Endothelial cell of umbilical vein (primary cell): ENCODE data around the gene PBX2. TPM values are rescaled to one million over a fixed set of nuclear protein-coding genes. Genes with fewer than 3 reads are reported as not detected.

ENCODE experiments used
- BruUV-seq: library from RNA; stranded (reverse); fragments of 400-500 nt; replicated peaks from 2 replicates; lab custom pipeline; 2021; lab: Mats Ljungman, UMichigan
- CTCF ChIA-PET: fragments of 300-600, 350-600 bp; sonication (Branson Sonifier 250); formaldehyde crosslinking; loops from one replicate; lab custom pipeline; 2021; ENCODE audit warnings: antibody characterized with exemption, inconsistent platforms; lab: Charles Lee
- POLR2A ChIA-PET: fragments of 300-600, 350-600 bp; sonication (Branson Sonifier 250); formaldehyde crosslinking; loops from one replicate; lab custom pipeline; 2021; ENCODE audit warnings: antibody characterized with exemption, inconsistent platforms; lab: Charles Lee
- DNase-seq: peaks from one replicate; pipeline ENCODE4 v3.0.0-alpha.2; 2011; ENCODE audit warnings: low read depth, low spot score
- FAIRE-seq: peaks from 2 replicates; lab custom pipeline; 2011; peaks lifted over from hg19 to GRCh38; lab: Jason Lieb, UNC
- H2AFZ ChIP-seq: 2 replicates; pipeline ENCODE4 v1.6.0; 2012; ENCODE audit warnings: low read depth, low read length, control low read depth, inconsistent platforms
- H3K27ac ChIP-seq: 2 replicates; pipeline ENCODE4 v1.5.1; 2011; ENCODE audit warnings: low read depth, mild to moderate bottlenecking, control low read depth, low read length, moderate library complexity; ENCODE audit not compliant: insufficient read depth
- H3K27me3 ChIP-seq, 2 experiments: 2 replicates each; pipeline versions ENCODE4 v1.6.0 to v1.6.1; 2011; ENCODE audit warnings: low read length in 2 of 2, mixed read lengths in 1 of 2; ENCODE audit not compliant: control insufficient read depth in 2 of 2, insufficient read depth in 2 of 2
- H3K36me3 ChIP-seq, 2 experiments: 2 replicates in 1 of 2; 3 replicates in 1 of 2; pipeline ENCODE4 v1.5.1; 2011; ENCODE audit warnings: low read length in 2 of 2, mild to moderate bottlenecking in 1 of 2, moderate library complexity in 1 of 2; ENCODE audit not compliant: control insufficient read depth in 2 of 2, insufficient read depth in 2 of 2; ENCODE audit errors: extremely low read depth in 1 of 2
- H3K4me1 ChIP-seq: 3 replicates; pipeline ENCODE4 v1.5.1; 2011; ENCODE audit warnings: mild to moderate bottlenecking, low read length; ENCODE audit not compliant: control insufficient read depth, insufficient read depth; ENCODE audit errors: extremely low read depth
- H3K4me2 ChIP-seq: 2 replicates; pipeline ENCODE4 v1.6.1; 2011; ENCODE audit warnings: low read length, control low read depth, mixed read lengths; ENCODE audit not compliant: insufficient read depth
- H3K4me3 ChIP-seq, 3 experiments: fragments of 200-600 bp in 1 of 3; sonication (generic), shearing (Covaris generic) in 1 of 3; replicated peaks in 1 of 3; 2 replicates each; pipeline ENCODE4 v1.5.1; 2011 to 2016; ENCODE audit warnings: control low read depth in 3 of 3, low read length in 3 of 3, mild to moderate bottlenecking in 2 of 3, inconsistent platforms in 1 of 3, low read depth in 1 of 3, moderate library complexity in 1 of 3; ENCODE audit not compliant: insufficient read depth in 1 of 3
- H3K79me2 ChIP-seq: 2 replicates; pipeline ENCODE4 v1.6.0; 2012; ENCODE audit warnings: low read length, inconsistent platforms; ENCODE audit not compliant: control insufficient read depth, insufficient read depth
- H3K9ac ChIP-seq: replicated peaks from 2 replicates; pipeline ENCODE3; 2011; ENCODE audit warnings: low read length, control low read depth; ENCODE audit not compliant: insufficient read depth; ENCODE audit errors: extremely low read depth
- H3K9me1 ChIP-seq: replicated peaks from 3 replicates; pipeline ENCODE4 v1.6.0; 2011; ENCODE audit warnings: mild to moderate bottlenecking, low read length; ENCODE audit not compliant: control insufficient read depth, insufficient read depth; ENCODE audit errors: extremely low read depth
- H3K9me3 ChIP-seq: replicated peaks from 2 replicates; pipeline ENCODE4 v1.5.1; 2012; ENCODE audit warnings: low read length, inconsistent platforms; ENCODE audit not compliant: control insufficient read depth, insufficient read depth
- H4K20me1 ChIP-seq: replicated peaks from 2 replicates; pipeline ENCODE3; 2011; ENCODE audit warnings: mild to moderate bottlenecking, low read length; ENCODE audit not compliant: control insufficient read depth, insufficient read depth; ENCODE audit errors: extremely low read depth
- CTCF ChIP-seq, 2 donors: IDR thresholded peaks; 1 replicate in 1 of 2; 2 replicates in 1 of 2; pipeline ENCODE4 v1.5.1; 2011; ENCODE audit warnings: low read length in 2 of 2, mild to moderate bottlenecking in 2 of 2, moderate library complexity in 2 of 2, control low read depth in 1 of 2, inconsistent platforms in 1 of 2, low read depth in 1 of 2; ENCODE audit not compliant: insufficient read depth in 1 of 2; ENCODE audit errors: extremely low read depth in 1 of 2
- EZH2 ChIP-seq: IDR thresholded peaks from 2 replicates; pipeline ENCODE4 v1.6.1; 2012; ENCODE audit warnings: borderline replicate concordance, low read depth, mild to moderate bottlenecking, moderate library complexity, low read length, inconsistent platforms; ENCODE audit not compliant: severe bottlenecking
- FOS ChIP-seq: IDR thresholded peaks from 2 replicates; pipeline ENCODE4 v1.6.1; 2011; ENCODE audit warnings: mild to moderate bottlenecking, low read length, moderate library complexity, borderline replicate concordance; ENCODE audit not compliant: insufficient read depth
- GATA2 ChIP-seq: IDR thresholded peaks from 2 replicates; pipeline ENCODE4 v1.7.0; 2011; ENCODE audit warnings: low read depth, mild to moderate bottlenecking, moderate library complexity, mixed read lengths, low read length; ENCODE audit not compliant: insufficient read length, insufficient read depth
- JUN ChIP-seq: IDR thresholded peaks from 2 replicates; pipeline ENCODE4 v1.6.1; 2011; ENCODE audit warnings: borderline replicate concordance, low read depth; ENCODE audit not compliant: insufficient read length, insufficient read depth
- MAX ChIP-seq: IDR thresholded peaks from 2 replicates; pipeline ENCODE4 v1.6.1; 2011; ENCODE audit not compliant: insufficient read depth, insufficient read length
- MYC ChIP-seq: IDR thresholded peaks from one replicate; pipeline ENCODE4 v1.6.1; 2011; ENCODE audit warnings: mild to moderate bottlenecking, low read depth, low read length
- POLR2A ChIP-seq: IDR thresholded peaks from 2 replicates; pipeline ENCODE4 v1.6.1; 2012; ENCODE audit warnings: low read depth, mild to moderate bottlenecking, control low read depth, low read length
- POLR2AphosphoS5 ChIP-seq: IDR thresholded peaks from 2 replicates; pipeline ENCODE4 v1.6.1; 2012; ENCODE audit warnings: low read depth, mild to moderate bottlenecking, control low read depth, low read length, moderate library complexity; ENCODE audit not compliant: insufficient read depth
- dilution Hi-C: fragments of 300-500 bp; cut with MboI; formaldehyde crosslinking; loops from one replicate; pipeline ENCODE4 v1.15.0; 2019; ENCODE audit warnings: low sequenced_read_pairs; ENCODE audit not compliant: extremely low pct_ligation_motif_present
- intact Hi-C: fragments of 100-400 bp; cut with micrococcal nuclease; formaldehyde crosslinking; loops from one replicate; pipeline ENCODE4 v1.10.0; 2022
- polyA plus RNA-seq, 4 experiments: library from polyadenylated mRNA; depleted of rRNA in 3 of 4; stranded (reverse) in 3 of 4; unstranded in 1 of 4; fragments of >200 nt; gene quantifications; 2 replicates each; pipeline versions ENCODE4 v1.2.1 to v1.2.3, GENCODE V29; 2011 to 2012; ENCODE audit warnings: missing spikeins in 1 of 4
- total RNA-seq: library from RNA; stranded (reverse); gene quantifications from 2 replicates; pipeline ENCODE4 v1.2.3, GENCODE V29; 2021

PBX2 gene
- total and polyA plus RNA-seq, 2 donors (not counting 3 experiments of a cell fraction or from before 2014, with no cell fraction given), result 82.3 to 100 TPM

GRCh38 chr6:32163559-32164258 lies 26.3 kb downstream of the PBX2 start:
- dilution Hi-C loops, result no loop called here
- Histone ChIP-seq H3K79me2 (no peaks in the 10 kb centered on the region), H3K4me3 (no peak overlapping the region), H3K9ac (no peak overlapping the region), H3K4me2 (no peak overlapping the region), H3K9me1 (no peaks in the 10 kb centered on the region), H3K4me1 (no peaks in the 10 kb centered on the region), H3K27ac (no peak overlapping the region), H3K36me3 (peaks cover 7 to 9% of the 10 kb centered on the region in 2 experiments), H2AFZ (no peak overlapping the region), H4K20me1 (no peaks in the 10 kb centered on the region), H3K27me3 (no peaks in the 10 kb centered on the region), H3K9me3 (no peaks in the 10 kb centered on the region)
- FAIRE-seq, result no peak
- ChIA-PET CTCF (interaction anchor here (1.1 kb wide), 2 partner anchors 34 to 46 kb away, joined by 3 to 4 read pairs; partner anchors contain the start of gene FKBPL), POLR2A (no interaction called here)
- intact Hi-C loops, result no loop called here
- DNase-seq, result no peak
- TF ChIP-seq CTCF (IDR thresholded peaks at IDR 0.05; ENCODE audit: extremely low read depth in 1 of 2, insufficient read depth in 1 of 2, low read depth in 1 of 2, low read length in 2 of 2) (no peak), MAX (no peak), MYC (no peak), FOS (no peak), GATA2 (no peak), EZH2 (no peak), JUN (no peak), POLR2A (no peak), POLR2AphosphoS5 (no peak)
- BruUV-seq, result no TSS peak
